Jurkat, Clone E6-1 (cell line): ENCODE data around the gene FAM222A.

Source experiments
- DNase-seq: peaks from one replicate; pipeline ENCODE4 v3.0.0-alpha.2; 2011; ENCODE audit warnings: low read depth, low spot score
- H3K4me3 ChIP-seq: 2 replicates; pipeline ENCODE4 v1.5.1; 2011; ENCODE audit warnings: mild to moderate bottlenecking, low read length, control low read depth, moderate library complexity

Gene FAM222A

GRCh38 chr12:109732321-109733305 lies 19.0 kb downstream of the FAM222A start:
- DNase-seq, result no peak
- no peak overlapping the region for H3K4me3 ChIP-seq

DNA sequence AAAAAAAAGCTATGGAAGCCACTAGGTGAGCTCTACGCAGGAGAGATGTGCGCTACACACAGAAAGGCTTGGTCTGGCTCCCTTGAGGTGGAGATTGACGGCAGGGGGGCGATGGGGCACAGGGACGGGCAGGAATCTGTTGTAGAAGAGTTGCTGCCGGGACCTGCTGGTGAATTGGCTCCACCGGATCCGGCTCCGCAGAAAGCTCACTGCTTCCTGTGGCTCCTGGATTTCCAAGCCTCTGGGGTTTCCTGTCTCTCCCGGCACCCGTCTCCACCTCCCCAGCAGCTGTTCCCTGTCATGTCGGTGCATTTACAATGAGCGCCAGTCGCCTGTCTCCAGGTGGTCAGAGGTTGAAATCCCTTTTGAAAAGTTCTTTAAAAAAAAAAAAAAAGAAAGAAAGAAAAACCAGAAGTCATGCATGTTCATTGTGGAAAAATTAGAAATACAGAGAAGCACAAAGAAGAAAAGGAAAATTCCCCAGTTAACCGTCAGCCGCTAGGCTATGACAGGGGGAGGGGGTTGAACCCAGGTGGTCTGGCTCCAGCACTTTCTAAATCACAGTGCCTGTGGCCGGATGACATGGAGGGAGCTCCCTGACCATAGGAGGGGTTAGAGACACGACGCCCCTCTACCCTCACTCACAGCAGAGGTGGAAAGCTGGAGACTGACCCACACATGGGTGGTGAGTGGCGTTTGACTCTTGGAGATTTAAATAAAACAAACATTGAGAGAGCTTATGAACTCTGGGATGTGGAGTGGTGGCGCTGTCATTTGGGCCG lies 20.8 kb downstream of the FAM222A start:
- H3K4me3 ChIP-seq, result no peak overlapping the region
- no peak for DNase-seq

DNA sequence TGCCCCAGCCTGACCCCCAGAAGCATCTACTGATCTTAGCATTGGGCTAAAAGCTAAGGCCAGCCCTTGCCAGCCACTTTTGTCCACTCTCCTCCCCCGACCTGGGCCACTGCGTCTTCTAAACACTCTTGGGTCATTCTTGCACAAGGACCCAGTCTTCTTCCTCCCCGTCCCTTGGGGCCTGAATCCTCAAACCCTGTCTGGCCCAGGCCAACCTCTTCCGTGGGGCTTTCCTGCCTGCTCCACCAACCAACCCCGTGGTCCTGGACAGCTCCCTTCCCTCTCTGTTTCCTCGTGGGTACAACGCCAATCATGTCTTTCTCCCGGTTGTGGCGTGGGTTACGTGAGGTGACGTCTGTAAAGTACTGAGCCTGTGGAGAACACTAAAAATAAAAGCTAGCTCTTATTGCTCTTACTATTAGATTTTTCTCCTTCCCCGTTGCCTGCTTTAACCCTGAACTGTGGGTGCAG lies 21.5 kb downstream of the FAM222A start:
- DNase-seq, result no peak
- H3K4me3 ChIP-seq, result no peak overlapping the region

- no peak overlapping the region for H3K4me3 ChIP-seq
- DNase-seq, result no peak
Measured at GRCh38 chr12:109735825-109736551, 22.4 kb downstream of the FAM222A start.

- no peak overlapping the region for H3K4me3 ChIP-seq
- DNase-seq, result peak; percentile 45
Measured at GRCh38 chr12:109736552-109737108, 23.0 kb downstream of the FAM222A start.

- no peak for DNase-seq
- no peak overlapping the region for H3K4me3 ChIP-seq
Measured at GRCh38 chr12:109737126-109737525, 23.5 kb downstream of the FAM222A start.

GRCh38 chr12:109737631-109738030 lies 24.0 kb downstream of the FAM222A start:
- DNase-seq, result no peak
- no peak overlapping the region for H3K4me3 ChIP-seq

GRCh38 chr12:109738209-109738608 lies 24.6 kb downstream of the FAM222A start:
- no peak overlapping the region for H3K4me3 ChIP-seq

GRCh38 chr12:109738878-109739665 lies 25.4 kb downstream of the FAM222A start:
- no peak overlapping the region for H3K4me3 ChIP-seq
- DNase-seq, result no peak

More at GRCh38 chr12:109738209-109738608, 24.6 kb downstream of the FAM222A start:
- DNase-seq, result no peak

- H3K4me3 ChIP-seq, result no peak overlapping the region
- DNase-seq, result no peak
Measured at GRCh38 chr12:109739747-109740693, 26.4 kb downstream of the FAM222A start.

DNA sequence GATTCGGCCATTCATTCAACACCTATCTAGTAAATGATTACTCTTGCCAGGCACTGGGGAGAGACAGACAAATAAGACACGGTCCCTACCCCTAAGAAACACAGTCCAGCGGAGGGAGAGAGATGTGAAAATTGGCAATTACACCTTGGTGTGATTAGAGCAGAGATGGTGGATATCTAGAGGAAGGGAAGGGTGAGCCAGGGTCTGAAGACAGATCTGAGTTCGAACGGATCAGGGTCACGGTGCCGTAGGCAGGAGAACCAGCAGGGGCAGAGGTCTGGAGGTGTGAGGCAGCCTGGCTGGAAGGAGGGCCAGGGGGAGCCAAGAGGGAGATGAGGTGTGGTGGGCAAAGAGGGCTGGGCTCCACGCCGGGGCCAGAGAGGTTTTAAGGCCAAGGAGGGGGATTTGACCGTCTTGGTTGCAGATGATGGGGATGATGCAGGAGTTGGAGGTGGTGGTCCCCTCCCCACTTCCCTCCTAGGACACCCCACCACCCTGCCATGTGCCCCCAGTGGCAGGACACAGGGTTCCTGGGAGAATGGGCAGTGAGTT lies 27.1 kb downstream of the FAM222A start:
- no peak for DNase-seq
- H3K4me3 ChIP-seq, result no peak overlapping the region

- DNase-seq, result no peak
Measured at GRCh38 chr12:109741286-109741969, 27.8 kb downstream of the FAM222A start.

GRCh38 chr12:109741970-109742703 lies 28.5 kb downstream of the FAM222A start:
- no peak for DNase-seq
- no peak overlapping the region for H3K4me3 ChIP-seq

More at GRCh38 chr12:109741286-109741969, 27.8 kb downstream of the FAM222A start:
- no peak overlapping the region for H3K4me3 ChIP-seq

- no peak overlapping the region for H3K4me3 ChIP-seq
- DNase-seq, result no peak
Measured at GRCh38 chr12:109743076-109743910, 29.7 kb downstream of the FAM222A start.

GRCh38 chr12:109744026-109744425 lies 30.4 kb downstream of the FAM222A start:
- no peak overlapping the region for H3K4me3 ChIP-seq
- DNase-seq, result no peak
